DND-41 (cell line): ENCODE results near the gene PPP1R13B.

Source experiments
- CTCF ChIP-seq: IDR thresholded peaks from 2 replicates; pipeline ENCODE4 v1.5.1; 2012; ENCODE audit warnings: borderline replicate concordance, low read length, moderate library complexity, mild to moderate bottlenecking; ENCODE audit not compliant: poor library complexity, severe bottlenecking; ENCODE audit errors: extremely low read depth
- EZH2 ChIP-seq: IDR thresholded peaks from 3 replicates; pipeline ENCODE4 v1.6.1; 2012; ENCODE audit warnings: borderline replicate concordance, low read depth, mild to moderate bottlenecking, moderate library complexity, low read length, inconsistent platforms; ENCODE audit not compliant: severe bottlenecking

- TF ChIP-seq CTCF (no peak), EZH2 (no peak)
Measured at GRCh38 chr14:103738701-103739451, 108.5 kb downstream of the PPP1R13B start.
